Measurements from ENCODE around the gene FUOM.

FUOM gene

GRCh38 chr10:133353202-133353959 is 4.4 kb downstream of the FUOM start:
- in situ Hi-C loops (cut with MboI; ENCODE audit: low sequenced_read_pairs) = no loop called here

GRCh38 chr10:133351408-133352318 is 6.2 kb downstream of the FUOM start:
- in situ Hi-C loops (cut with MboI; ENCODE audit: low sequenced_read_pairs) = no loop called here

DNA sequence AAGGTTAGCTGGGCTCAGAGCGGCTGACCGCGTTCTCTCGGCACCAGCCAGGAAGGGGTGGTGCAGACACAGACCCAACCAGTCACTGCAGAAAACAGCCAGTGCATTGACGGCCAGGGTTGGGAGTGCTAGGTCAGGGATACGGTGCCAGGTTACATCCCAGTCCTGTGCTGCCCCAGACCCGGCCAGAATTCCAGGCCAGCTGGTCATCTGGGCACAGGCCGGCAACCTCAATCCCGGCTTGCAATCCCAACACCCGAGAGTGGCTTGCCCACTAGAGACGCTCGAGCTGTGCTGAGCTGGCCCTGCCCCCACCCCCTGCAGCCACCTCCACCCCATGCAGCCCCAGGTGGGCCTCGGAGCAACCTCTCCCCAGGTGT is 6.9 kb downstream of the FUOM start:
- in situ Hi-C loops (cut with MboI; ENCODE audit: low sequenced_read_pairs) = no loop called here

- in situ Hi-C loops (cut with MboI; ENCODE audit: low sequenced_read_pairs) = no loop called here
Measured at GRCh38 chr10:133350283-133350949, 7.4 kb downstream of the FUOM start.

GRCh38 chr10:133349577-133350011 is 8.2 kb downstream of the FUOM start:
- in situ Hi-C loops (cut with MboI; ENCODE audit: low sequenced_read_pairs) = no loop called here

DNA sequence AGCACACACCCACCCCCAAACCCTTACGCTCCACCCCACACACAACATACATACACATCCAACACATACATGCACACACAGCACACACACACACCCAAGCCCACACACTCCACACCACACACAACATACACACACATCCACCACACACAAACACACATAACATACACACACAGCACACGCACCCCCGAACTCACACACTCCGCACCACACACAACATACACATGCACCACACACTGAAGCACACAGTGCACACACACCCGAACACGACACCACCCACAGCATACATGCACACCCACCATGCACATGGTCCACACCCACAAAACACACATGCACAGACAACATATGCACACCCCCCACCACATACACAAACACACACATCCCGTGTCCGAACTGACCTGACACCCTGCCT is 8.7 kb downstream of the FUOM start:
- in situ Hi-C loops (cut with MboI; ENCODE audit: low sequenced_read_pairs) = no loop called here

GRCh38 chr10:133347710-133348517 is 9.9 kb downstream of the FUOM start:
- in situ Hi-C loops (cut with MboI; ENCODE audit: low sequenced_read_pairs) = no loop called here

GRCh38 chr10:133346413-133346812 is 11.4 kb downstream of the FUOM start:
- in situ Hi-C loops (cut with MboI; ENCODE audit: low sequenced_read_pairs) = no loop called here

- in situ Hi-C loops (cut with MboI; ENCODE audit: low sequenced_read_pairs) = no loop called here
Measured at GRCh38 chr10:133344236-133344635, 13.6 kb downstream of the FUOM start.

GRCh38 chr10:133343558-133343957 is 14.3 kb downstream of the FUOM start:
- in situ Hi-C loops (cut with MboI; ENCODE audit: low sequenced_read_pairs) = no loop called here

DNA sequence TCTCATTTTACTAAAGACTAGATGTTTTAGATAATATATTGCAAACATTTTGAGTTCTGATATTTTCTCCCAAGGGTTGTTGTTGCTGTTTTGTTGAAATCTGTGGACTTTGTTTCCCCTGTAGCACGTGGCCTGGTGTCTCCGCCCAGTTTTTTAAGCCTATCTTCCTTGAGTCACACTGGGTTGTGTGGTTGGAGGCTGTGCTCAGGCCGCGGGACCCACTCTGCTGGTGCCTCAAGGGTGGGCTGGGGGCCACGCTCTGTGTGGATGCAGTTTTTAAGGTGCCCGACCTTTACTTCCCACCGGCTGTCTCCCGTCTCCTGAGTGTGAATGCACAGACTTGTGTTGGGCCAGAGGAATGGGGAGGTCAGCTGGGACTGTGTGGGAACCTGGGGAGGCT is 14.9 kb downstream of the FUOM start:
- in situ Hi-C loops (cut with MboI; ENCODE audit: low sequenced_read_pairs) = no loop called here

- in situ Hi-C loops (cut with MboI; ENCODE audit: low sequenced_read_pairs) = no loop called here
Measured at GRCh38 chr10:133341983-133342382, 15.8 kb downstream of the FUOM start.

DNA sequence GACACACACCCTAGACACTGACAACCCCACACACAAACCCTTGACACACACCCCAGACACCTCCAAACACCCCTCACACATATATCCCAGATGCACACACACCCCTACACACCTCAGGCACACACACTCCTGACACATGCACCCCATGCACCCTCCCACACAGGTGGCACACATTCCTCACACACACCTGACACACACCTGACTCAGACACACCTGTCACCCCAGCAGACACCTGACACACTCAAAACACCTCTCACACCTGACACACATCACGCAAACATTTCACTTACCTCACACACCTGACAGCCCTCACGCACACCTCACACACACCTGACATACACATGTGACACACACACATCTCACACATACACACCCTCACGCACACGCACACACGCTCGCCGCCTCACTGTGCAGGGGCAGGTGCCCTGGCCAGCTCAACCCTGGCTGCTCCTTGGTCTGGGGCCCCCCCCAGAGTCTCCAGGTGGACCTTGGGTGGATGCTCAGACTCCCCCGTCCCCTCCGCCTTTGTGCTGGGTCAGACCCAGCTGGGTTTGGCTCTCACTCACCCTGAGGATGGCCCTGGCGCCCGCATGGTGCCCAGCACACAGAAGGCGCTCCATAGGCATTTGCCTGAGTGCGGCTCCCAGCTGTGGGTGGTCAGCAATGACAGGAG is 18.0 kb downstream of the FUOM start:
- in situ Hi-C loops (cut with MboI; ENCODE audit: low sequenced_read_pairs) = no loop called here

DNA sequence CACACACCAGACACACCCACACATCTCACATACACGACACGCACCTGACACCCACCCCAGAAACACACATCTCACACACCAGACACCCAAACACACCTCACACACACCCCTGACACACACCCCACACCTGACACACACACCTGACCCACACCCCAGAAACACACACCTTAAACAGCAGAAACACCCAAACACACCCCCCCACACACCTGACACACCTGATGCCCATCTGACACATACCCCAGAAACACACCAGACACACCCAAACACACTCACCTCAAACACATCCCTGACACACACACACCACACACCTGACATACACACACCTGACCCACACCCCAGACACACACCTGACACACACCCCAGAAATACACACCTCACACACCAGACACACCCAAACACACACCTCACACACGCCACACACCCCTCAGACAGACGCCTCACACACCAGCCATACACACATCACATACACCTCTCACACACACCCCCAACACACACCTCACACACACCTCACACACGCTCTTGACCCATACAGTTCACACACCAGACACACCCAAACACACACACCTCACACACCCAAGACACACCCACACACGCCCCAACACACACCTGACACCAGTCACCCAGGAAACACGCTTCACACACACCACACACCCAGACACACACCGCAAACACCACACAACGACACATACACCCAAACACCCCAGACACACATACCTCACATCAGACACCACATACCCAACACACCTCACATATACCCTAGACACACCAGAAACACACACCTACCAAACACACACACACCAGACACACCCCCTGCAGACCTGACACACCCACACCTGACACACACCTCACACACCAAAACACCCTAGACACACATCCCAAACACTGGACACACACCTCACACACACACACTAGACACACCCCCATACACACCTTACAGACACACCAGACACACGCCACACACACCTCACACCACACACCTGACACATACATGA is 19.4 kb downstream of the FUOM start:
- in situ Hi-C loops (cut with MboI; ENCODE audit: low sequenced_read_pairs) = no loop called here

DNA sequence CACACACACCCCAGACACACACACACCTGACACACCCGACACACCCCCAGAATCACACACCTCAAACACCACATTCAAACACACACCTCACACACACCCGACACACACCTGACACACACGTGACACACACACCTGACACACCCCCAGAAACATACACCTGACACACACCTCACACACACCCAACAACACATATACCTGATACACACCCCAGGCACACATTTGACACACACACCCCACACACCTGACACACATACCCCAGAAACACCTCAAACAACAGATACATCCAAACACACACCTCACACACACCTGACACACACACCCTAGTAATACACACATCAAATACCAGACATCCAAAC is 20.5 kb downstream of the FUOM start:
- in situ Hi-C loops (cut with MboI; ENCODE audit: low sequenced_read_pairs) = no loop called here

DNA sequence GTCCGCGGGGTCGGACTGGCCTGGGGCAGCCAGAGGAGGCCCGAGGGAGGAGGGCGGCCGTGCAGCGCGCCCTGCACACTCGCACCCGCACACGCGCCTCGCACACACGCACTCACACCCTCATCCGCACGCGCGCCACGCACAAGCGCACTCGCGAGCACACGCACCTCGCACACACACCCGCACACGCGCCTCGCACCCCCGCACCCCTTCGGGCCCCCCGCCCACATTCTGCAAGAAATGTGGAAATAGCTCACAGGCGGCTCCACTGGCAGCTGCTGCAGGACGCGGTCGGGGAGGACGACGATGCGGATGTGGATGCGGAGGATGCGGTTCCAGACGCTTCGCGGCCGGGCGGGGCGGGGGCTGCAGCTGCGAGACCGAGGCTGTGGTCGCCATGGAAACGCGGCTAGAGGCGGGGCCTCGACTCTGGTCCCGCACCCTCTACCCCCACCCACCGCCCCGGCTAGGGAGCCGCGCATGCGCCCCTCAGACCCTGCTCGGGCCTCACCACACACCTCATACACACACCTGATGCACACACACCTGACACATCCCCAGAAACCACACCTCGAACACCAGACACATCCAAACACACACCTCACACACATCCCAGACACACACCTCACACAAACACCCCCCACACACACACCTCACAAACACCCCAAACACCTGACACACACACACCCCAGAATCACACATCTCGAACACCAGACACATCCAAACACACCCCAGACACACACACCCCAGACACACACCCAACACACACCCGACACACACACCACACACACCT is 21.0 kb downstream of the FUOM start, which contains the start of gene CALY:
CALY (minus strand) TSS at position 320 of the 793 bp plus-strand sequence. CDS start 7,907 bp downstream, outside the sequence.
- in situ Hi-C loops (cut with MboI; ENCODE audit: low sequenced_read_pairs) = no loop called here

DNA sequence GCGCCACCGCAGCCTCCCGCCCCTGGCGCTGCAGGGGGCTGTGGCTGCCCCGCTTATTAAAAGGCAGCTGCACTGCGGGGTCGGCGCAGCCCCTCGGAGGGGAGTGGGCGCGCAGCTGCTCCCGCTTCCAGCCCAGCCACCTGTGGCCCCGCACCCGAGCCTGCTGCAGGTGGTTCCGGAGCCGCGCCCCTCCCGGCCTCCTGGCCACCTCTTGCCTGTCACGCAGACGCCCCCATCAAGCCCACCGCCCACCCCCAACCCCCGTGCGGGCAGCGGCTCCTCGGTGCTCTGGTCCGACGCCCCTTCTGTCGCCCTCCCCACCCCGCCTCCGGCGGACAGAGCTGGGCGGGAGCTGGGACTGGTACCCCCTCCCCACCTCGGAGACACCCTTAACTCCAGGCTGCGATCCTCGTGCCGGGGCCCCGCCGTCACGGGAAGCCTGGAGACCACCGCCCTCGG is 21.7 kb downstream of the FUOM start:
- in situ Hi-C loops (cut with MboI; ENCODE audit: low sequenced_read_pairs) = no loop called here

All from HL-60/S4 treated with phorbol 12-myristate 13-acetate at 8.2 ng/mL for 4 days and 3 days (cell line).